PFSK-1 (cell line): ENCODE data around the gene HLA-DPA1.

ENCODE experiments used
- FOXP2 ChIP-seq: optimal IDR thresholded peaks from 2 replicates; pipeline ENCODE3; 2011; ENCODE audit warnings: borderline replicate concordance, control low read depth, inconsistent platforms; ENCODE audit not compliant: insufficient read depth; ENCODE audit errors: extremely low read length, extremely low read depth
- POLR2AphosphoS5 ChIP-seq: IDR thresholded peaks from 2 replicates; pipeline ENCODE4 v1.6.1; 2012; ENCODE audit warnings: low read depth, mild to moderate bottlenecking, control low read depth, low read length, moderate library complexity
- SIN3A ChIP-seq: IDR thresholded peaks from 2 replicates; pipeline ENCODE4 v1.6.1; 2012; ENCODE audit warnings: mild to moderate bottlenecking, low read length, moderate library complexity, borderline replicate concordance; ENCODE audit not compliant: insufficient read depth
- TAF1 ChIP-seq: IDR thresholded peaks from 2 replicates; pipeline ENCODE4 v1.6.1; 2012; ENCODE audit warnings: low read length, control low read depth, borderline replicate concordance; ENCODE audit not compliant: insufficient read depth
- TF ChIP-seq, protein P1 (sequence below), 2 experiments: IDR thresholded peaks; 2 replicates each; pipeline versions ENCODE4 v1.6.1 to v1.8.0; 2011 to 2012; ENCODE audit warnings: low read depth in 2 of 2, low read length in 2 of 2, control low read depth in 1 of 2, inconsistent platforms in 1 of 2, mild to moderate bottlenecking in 1 of 2, moderate library complexity in 1 of 2; ENCODE audit not compliant: insufficient read depth in 1 of 2

The HLA-DPA1 gene

GRCh38 chr6:33077908-33078307 is 4.5 kb upstream of the HLA-DPA1 start:
- TF ChIP-seq POLR2AphosphoS5: no peak
- no peak for TF ChIP-seq SIN3A
- TF ChIP-seq TAF1: no peak
- TF ChIP-seq FOXP2: no peak
- TF ChIP-seq, protein P1, sequence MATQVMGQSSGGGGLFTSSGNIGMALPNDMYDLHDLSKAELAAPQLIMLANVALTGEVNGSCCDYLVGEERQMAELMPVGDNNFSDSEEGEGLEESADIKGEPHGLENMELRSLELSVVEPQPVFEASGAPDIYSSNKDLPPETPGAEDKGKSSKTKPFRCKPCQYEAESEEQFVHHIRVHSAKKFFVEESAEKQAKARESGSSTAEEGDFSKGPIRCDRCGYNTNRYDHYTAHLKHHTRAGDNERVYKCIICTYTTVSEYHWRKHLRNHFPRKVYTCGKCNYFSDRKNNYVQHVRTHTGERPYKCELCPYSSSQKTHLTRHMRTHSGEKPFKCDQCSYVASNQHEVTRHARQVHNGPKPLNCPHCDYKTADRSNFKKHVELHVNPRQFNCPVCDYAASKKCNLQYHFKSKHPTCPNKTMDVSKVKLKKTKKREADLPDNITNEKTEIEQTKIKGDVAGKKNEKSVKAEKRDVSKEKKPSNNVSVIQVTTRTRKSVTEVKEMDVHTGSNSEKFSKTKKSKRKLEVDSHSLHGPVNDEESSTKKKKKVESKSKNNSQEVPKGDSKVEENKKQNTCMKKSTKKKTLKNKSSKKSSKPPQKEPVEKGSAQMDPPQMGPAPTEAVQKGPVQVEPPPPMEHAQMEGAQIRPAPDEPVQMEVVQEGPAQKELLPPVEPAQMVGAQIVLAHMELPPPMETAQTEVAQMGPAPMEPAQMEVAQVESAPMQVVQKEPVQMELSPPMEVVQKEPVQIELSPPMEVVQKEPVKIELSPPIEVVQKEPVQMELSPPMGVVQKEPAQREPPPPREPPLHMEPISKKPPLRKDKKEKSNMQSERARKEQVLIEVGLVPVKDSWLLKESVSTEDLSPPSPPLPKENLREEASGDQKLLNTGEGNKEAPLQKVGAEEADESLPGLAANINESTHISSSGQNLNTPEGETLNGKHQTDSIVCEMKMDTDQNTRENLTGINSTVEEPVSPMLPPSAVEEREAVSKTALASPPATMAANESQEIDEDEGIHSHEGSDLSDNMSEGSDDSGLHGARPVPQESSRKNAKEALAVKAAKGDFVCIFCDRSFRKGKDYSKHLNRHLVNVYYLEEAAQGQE (IDR thresholded peaks at IDR 0.05; ENCODE audit: insufficient read depth in 1 of 2, low read depth in 2 of 2, low read length in 2 of 2): no peak

DNA sequence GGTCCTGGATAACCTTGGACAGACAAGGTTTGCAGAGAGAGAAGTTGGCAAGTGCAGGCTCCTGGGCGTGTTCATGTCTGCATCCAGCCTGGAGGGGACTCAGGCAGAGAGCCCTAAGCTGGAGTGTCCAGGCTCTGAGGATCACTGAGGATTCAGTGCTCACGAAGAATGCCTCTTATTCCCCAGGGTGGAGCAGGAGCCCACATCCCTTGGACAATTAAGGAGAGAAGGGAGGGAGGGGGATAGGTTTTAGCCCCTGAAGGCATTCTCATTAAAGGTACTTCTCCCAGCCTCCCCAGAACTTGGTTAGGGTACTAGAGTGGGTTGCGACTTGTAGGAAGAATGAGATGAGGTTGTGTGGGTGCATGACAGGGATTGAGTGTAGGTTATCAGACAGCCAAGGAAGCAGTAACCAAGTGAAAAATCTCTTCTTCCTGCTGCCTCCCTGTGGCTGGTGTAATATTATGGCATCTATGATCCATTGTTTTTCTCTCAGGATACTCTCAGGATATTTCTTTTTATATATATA is 3.0 kb upstream of the HLA-DPA1 start:
- no peak for TF ChIP-seq FOXP2
- TF ChIP-seq POLR2AphosphoS5: no peak
- no peak for TF ChIP-seq SIN3A
- TF ChIP-seq, protein P1 (IDR thresholded peaks at IDR 0.05; ENCODE audit: insufficient read depth in 1 of 2, low read depth in 2 of 2, low read length in 2 of 2): no peak
- TF ChIP-seq TAF1: no peak

DNA sequence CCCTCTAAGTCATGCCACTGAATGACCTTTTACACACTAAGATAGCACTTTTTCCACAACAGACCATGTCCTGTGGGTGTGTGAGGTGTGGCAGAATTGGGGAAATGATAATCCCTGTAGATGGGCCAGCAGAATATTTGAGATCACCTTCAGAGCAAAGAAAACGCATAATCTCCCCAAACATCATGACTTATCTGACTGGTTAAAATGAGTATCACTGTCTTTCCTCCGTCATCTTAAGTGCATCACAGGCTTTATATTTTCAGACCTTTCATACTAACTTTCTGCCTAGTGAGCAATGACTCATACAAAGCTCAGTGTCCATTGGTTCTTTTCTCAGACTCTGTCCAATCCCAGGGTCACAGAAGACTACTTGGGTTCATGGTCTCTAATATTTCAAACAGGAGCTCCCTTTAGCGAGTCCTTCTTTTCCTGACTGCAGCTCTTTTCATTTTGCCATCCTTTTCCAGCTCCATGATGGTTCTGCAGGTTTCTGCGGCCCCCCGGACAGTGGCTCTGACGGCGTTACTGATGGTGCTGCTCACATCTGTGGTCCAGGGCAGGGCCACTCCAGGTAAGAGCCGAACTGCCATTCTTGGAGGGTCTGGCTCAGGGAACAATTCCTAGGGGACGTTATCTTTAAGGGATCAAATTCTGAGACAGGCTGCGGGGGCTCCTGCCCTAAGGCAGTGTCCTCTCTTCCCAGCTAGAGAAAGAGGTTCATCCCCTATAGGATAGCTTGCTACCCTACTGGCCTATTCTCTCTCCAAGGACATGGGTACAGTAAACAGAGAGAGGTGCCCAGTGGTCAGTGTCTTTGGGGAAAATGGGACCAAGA is 2.3 kb upstream of the HLA-DPA1 start, which contains the start of gene HLA-DPB1:
Gene HLA-DPB1 (plus strand): TSS at position 423 of the 838 bp plus-strand sequence. CDS start 52 bp downstream, at position 475.
- TF ChIP-seq, protein P1 (IDR thresholded peaks at IDR 0.05; ENCODE audit: insufficient read depth in 1 of 2, low read depth in 2 of 2, low read length in 2 of 2): no peak
- no peak for TF ChIP-seq POLR2AphosphoS5
- TF ChIP-seq FOXP2: no peak
- no peak for TF ChIP-seq SIN3A
- TF ChIP-seq TAF1: no peak

DNA sequence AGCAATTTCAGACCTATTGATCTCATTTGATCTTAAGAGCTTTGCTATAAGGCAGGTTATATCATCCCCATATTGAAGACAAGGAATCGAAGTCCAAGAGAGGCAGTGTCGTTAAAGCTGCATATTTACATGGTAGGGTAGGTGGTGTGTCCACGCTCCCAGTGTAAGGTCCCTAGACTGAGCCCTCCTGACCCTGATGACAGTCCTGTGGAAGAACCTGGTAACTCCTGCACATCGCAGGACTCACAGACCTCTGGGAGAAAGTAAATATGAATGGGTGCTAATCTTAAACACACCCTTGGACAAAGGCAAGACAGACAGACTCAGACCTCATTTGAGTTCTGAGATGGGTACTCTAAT is 1.7 kb upstream of the HLA-DPA1 start:
- TF ChIP-seq, protein P1 (IDR thresholded peaks at IDR 0.05; ENCODE audit: insufficient read depth in 1 of 2, low read depth in 2 of 2, low read length in 2 of 2): no peak
- TF ChIP-seq POLR2AphosphoS5: no peak
- TF ChIP-seq TAF1: no peak
